Psoas muscle (tissue), 8 donors: Measurements from ENCODE around the gene AMOTL1. TPM values are rescaled to one million over a fixed set of nuclear protein-coding genes. Genes with fewer than 3 reads are reported as not detected.

Experiments
- ATAC-seq, 4 donors: fragments of 200-7000 bp; cut with Tn5 transposase; one replicate each; pipeline ENCODE4 v1.9.1; 2020; ENCODE audit warnings: moderate library complexity in 3 of 4, mild to moderate bottlenecking in 2 of 4
- DNase-seq, 2 donors: peaks; one replicate each; pipeline ENCODE4 v3.0.0-alpha.2; 2020
- H3K27ac ChIP-seq: fragments of 200-600 bp; one replicate; pipeline ENCODE4 v1.8.0; 2022
- H3K27me3 ChIP-seq, 3 donors: fragments of 200-600 bp in 1 of 3; one replicate each; pipeline versions ENCODE4 v1.6.1 to v1.8.0; 2013 to 2022; ENCODE audit warnings: low read length in 2 of 3, mild to moderate bottlenecking in 2 of 3, moderate library complexity in 1 of 3; ENCODE audit not compliant: insufficient read depth in 3 of 3
- H3K36me3 ChIP-seq, 2 donors: fragments of 200-600 bp in 1 of 2; one replicate each; pipeline versions ENCODE4 v1.6.1 to v1.8.0; 2013 to 2022; ENCODE audit warnings: low read depth in 1 of 2, mild to moderate bottlenecking in 1 of 2, moderate library complexity in 1 of 2; ENCODE audit not compliant: insufficient read depth in 1 of 2
- H3K4me1 ChIP-seq: fragments of 200-600 bp; one replicate; pipeline ENCODE4 v1.8.0; 2022
- H3K4me3 ChIP-seq: fragments of 200-600 bp; one replicate; pipeline ENCODE4 v1.8.0; 2022; ENCODE audit warnings: mild to moderate bottlenecking
- H3K9me3 ChIP-seq: fragments of 200-600 bp; one replicate; pipeline ENCODE4 v1.8.0; 2022
- CTCF ChIP-seq: fragments of 200-600 bp; IDR thresholded peaks from one replicate; pipeline ENCODE4 v1.8.0; 2022; ENCODE audit warnings: antibody characterized with exemption
- WGBS, 3 donors: extraction: QIAGEN DNeasy Blood & Tissue Kit; methylation state at CpG; one replicate each; pipeline versions ENCODE4 v1.1.6 to v1.1.7; 2013; 5-methylcytosine and 5-hydroxymethylcytosine counted together
- intact Hi-C, 2 donors: fragments of 100-400 bp; cut with DNase I; formaldehyde crosslinking; loops; one replicate each; pipeline versions ENCODE4 v1.11.0 to v1.14.2; 2022
- polyA plus RNA-seq, 3 donors: library from polyadenylated mRNA; stranded (reverse); fragments of 200-250 nt; gene quantifications; one replicate each; pipeline ENCODE4 v1.2.3, GENCODE V29; 2013
- total RNA-seq, 4 donors: library from RNA; stranded (reverse); fragmentation: NEBNext Ultra II Directional in 2 of 4; extraction: Animal tissue kit (Norgen Biotek cat#: 25700) in 2 of 4; gene quantifications; one replicate each; pipeline versions ENCODE4 v1.2.1 to v1.2.4, GENCODE V29; 2021 to 2023
- donor health status: healthy with polysubstance abuse.
- donor health status: DM: no; HTN: no; CAD: no; lungs with moderate emphysema.
- donor health status: Bipolar disorder and iron deficiency.
- donor health status: healthy.
- donor health status: DM: yes; HTN: yes; CAD: no.
- donor health status: DM: no; HTN: no; CAD: no.
- donor health status: DM: no; HTN: no; CAD: no.
- donor health status: DM: yes; HTN: yes; CAD: no.

The AMOTL1 gene
- total and polyA plus RNA-seq, 7 donors = 46.5 to 355 (median 225) TPM

GRCh38 chr11:94795476-94796189 lies 27.5 kb downstream of the AMOTL1 start:
- ATAC-seq (no peak), DNase-seq (no peak)
- Histone ChIP-seq H3K27ac (peak overlapping the region; percentile 92), H3K27me3 (no peaks in the 10 kb centered on the region), H3K4me3 (peak overlapping the region; percentile 50), H3K4me1 (peaks cover 94% of the 10 kb centered on the region), H3K36me3 (peaks cover 3 to 29% of the 10 kb centered on the region in 2 donors), H3K9me3 (no peaks in the 10 kb centered on the region)
- 54 to 80% (median 57%) methylated on average over 3 of the region's 3 CpGs for WGBS, 3 donors
- no peak for TF ChIP-seq CTCF
- intact Hi-C loops = no loop called here

DNA sequence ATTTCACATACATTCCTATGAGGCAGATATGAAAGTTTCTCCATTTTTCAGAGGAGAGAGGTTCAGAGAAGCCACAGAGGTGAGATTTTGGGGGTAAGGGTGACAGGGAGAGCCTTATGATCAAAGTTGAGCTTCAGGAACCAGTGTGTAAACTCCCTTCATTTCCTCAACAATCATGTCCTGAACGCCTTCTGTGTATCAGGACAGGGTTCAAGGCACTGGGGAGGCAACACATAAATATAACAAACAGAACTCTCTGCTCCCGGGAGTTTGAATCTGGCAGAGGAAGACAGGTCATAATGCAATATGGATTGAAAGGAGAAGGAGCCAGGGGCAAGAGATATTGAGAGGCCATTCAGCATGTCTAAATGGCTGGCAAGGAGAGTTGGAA lies 28.0 kb downstream of the AMOTL1 start:
- intact Hi-C loops = no loop called here
- Histone ChIP-seq H3K36me3 (peaks cover 5 to 35% of the 10 kb centered on the region in 2 donors), H3K27ac (peak overlapping the region; percentile 92), H3K4me1 (peaks cover 94% of the 10 kb centered on the region), H3K27me3 (no peaks in the 10 kb centered on the region), H3K9me3 (no peaks in the 10 kb centered on the region), H3K4me3 (peak overlapping the region; percentile 50)
- no peak for TF ChIP-seq CTCF
- DNase-seq (no peak), ATAC-seq (no peak)
- WGBS, 3 donors = 64 to 76% (median 64%) methylated on average over 2 of the region's 2 CpGs

DNA sequence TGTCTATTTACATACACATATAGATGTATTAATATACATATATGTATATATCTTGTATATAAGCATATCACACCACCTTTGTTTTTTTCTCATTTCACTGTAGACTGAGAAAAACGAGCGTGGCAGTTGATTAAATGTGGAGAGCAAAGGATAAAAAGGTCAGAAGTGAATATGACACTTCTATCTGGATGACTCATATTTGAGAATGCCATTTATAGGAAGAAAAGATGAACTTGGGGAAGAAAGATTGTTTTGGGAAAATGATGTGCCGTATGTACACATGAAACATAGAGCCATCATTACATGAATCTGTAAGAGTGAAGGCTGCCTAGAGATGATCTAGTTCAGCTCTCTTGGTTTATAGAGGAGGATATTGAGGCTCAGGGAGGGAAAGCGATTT lies 28.7 kb downstream of the AMOTL1 start:
- ATAC-seq (no peak), DNase-seq (no peak)
- Histone ChIP-seq H3K27ac (peak overlapping the region; percentile 92), H3K4me1 (peaks cover 94% of the 10 kb centered on the region), H3K4me3 (peak overlapping the region; percentile 50), H3K36me3 (peaks cover 5 to 36% of the 10 kb centered on the region in 2 donors), H3K27me3 (no peaks in the 10 kb centered on the region), H3K9me3 (no peaks in the 10 kb centered on the region)
- 66 to 85% (median 71%) methylated on average over 4 of the region's 4 CpGs for WGBS, 3 donors
- no peak for TF ChIP-seq CTCF
- intact Hi-C loops = no loop called here

- TF ChIP-seq CTCF = no peak
- no peak overlapping the region for H3K4me3 ChIP-seq
- H3K4me1 ChIP-seq = peaks cover 95% of the 10 kb centered on the region
- intact Hi-C loops = loop anchor here in 1 of 2 donors (2.0 to 5.0 kb wide), 2 partner anchors 31 to 58 kb away; partner anchors contain the start of gene AMOTL1
- no peaks in the 10 kb centered on the region for H3K27me3 ChIP-seq
- DNase-seq = peak in 1 of 2 donors; percentile 56
- peak in 2 of 4 donors; percentile 10 to 12 for ATAC-seq
- WGBS, 3 donors = 50 to 66% (median 62%) methylated on average over 14 to 17 of the region's 17 CpGs
- peak overlapping the region; percentile 92 for H3K27ac ChIP-seq
- peaks cover 5 to 46% of the 10 kb centered on the region in 2 donors for H3K36me3 ChIP-seq
- no peaks in the 10 kb centered on the region for H3K9me3 ChIP-seq
These were observed 31.6 kb downstream of the AMOTL1 start for GRCh38 chr11:94799726-94800125.
